Ishikawa (cell line): ENCODE results near the gene TNFAIP1.

Experiments
- CEBPB ChIP-seq: IDR thresholded peaks from 2 replicates; pipeline ENCODE4 v1.6.1; 2012
- CREB1 ChIP-seq: IDR thresholded peaks from 2 replicates; pipeline ENCODE4 v1.6.1; 2012; ENCODE audit warnings: low read depth
- EGR1 ChIP-seq: IDR thresholded peaks from 2 replicates; pipeline ENCODE4 v1.6.1; 2012
- EP300 ChIP-seq: IDR thresholded peaks from 2 replicates; pipeline ENCODE4 v1.6.1; 2012; ENCODE audit warnings: borderline replicate concordance
- FOXM1 ChIP-seq: IDR thresholded peaks from 2 replicates; pipeline ENCODE4 v1.6.1; 2012; ENCODE audit warnings: low read depth, borderline replicate concordance
- MAX ChIP-seq: IDR thresholded peaks from 2 replicates; pipeline ENCODE4 v1.6.1; 2012
- NFIC ChIP-seq: IDR thresholded peaks from 2 replicates; pipeline ENCODE4 v1.6.1; 2012
- RAD21 ChIP-seq: IDR thresholded peaks from 2 replicates; pipeline ENCODE4 v1.6.1; 2012; ENCODE audit warnings: low read depth
- REST ChIP-seq: IDR thresholded peaks from 2 replicates; pipeline ENCODE4 v1.6.1; 2012; ENCODE audit warnings: low read depth, mild to moderate bottlenecking
- TAF1 ChIP-seq: IDR thresholded peaks from 2 replicates; pipeline ENCODE4 v1.6.1; 2012; ENCODE audit warnings: low read depth, mild to moderate bottlenecking
- TCF12 ChIP-seq: IDR thresholded peaks from 2 replicates; pipeline ENCODE4 v1.6.1; 2012; ENCODE audit warnings: low read depth
- TEAD4 ChIP-seq: IDR thresholded peaks from 2 replicates; pipeline ENCODE4 v1.6.1; 2012
- YY1 ChIP-seq: IDR thresholded peaks from 2 replicates; pipeline ENCODE4 v1.6.1; 2012; ENCODE audit warnings: low read depth
- ZBTB7A ChIP-seq: IDR thresholded peaks from 2 replicates; pipeline ENCODE4 v1.6.1; 2012; ENCODE audit warnings: low read depth
- TF ChIP-seq, protein P1 (sequence below): IDR thresholded peaks from 2 replicates; pipeline ENCODE4 v1.6.1; 2012

Gene TNFAIP1

GRCh38 chr17:28343491-28343932 is 8.0 kb downstream of the TNFAIP1 start:
- TF ChIP-seq MAX = no peak
- no peak for TF ChIP-seq TCF12
- TF ChIP-seq NFIC = no peak
- TF ChIP-seq EGR1 = no peak
- no peak for TF ChIP-seq RAD21
- TF ChIP-seq CREB1 = no peak
- TF ChIP-seq ZBTB7A = no peak
- TF ChIP-seq TAF1 = no peak
- TF ChIP-seq CEBPB = no peak
- TF ChIP-seq EP300 = no peak
- TF ChIP-seq REST = no peak
- TF ChIP-seq, protein P1, sequence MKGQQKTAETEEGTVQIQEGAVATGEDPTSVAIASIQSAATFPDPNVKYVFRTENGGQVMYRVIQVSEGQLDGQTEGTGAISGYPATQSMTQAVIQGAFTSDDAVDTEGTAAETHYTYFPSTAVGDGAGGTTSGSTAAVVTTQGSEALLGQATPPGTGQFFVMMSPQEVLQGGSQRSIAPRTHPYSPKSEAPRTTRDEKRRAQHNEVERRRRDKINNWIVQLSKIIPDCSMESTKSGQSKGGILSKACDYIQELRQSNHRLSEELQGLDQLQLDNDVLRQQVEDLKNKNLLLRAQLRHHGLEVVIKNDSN = no peak
- TF ChIP-seq FOXM1 = no peak
- TF ChIP-seq YY1 = no peak
- no peak for TF ChIP-seq TEAD4

DNA sequence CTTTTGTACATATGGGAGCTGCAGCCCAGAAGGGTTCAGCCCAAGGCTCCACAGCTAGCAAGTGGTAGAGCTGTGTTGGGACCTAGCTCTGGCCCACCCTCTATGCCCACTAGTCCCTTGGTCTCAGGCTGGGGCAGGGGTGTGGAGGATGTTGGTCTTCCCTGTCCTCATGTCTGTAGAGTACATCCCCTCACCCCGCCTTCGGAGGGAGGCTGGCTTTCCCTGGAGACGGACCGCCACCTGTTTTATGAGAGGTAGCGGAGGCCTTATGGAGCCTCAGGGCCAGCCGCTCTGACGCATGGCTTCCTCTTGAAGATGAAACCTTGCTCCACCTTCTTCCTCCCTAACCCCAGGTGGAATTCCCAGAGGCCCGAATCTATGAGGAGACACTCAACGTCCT is 8.4 kb downstream of the TNFAIP1 start:
- TF ChIP-seq CEBPB (no peak), TEAD4 (no peak)

- no peak for TF ChIP-seq NFIC
- TF ChIP-seq RAD21 = no peak
- TF ChIP-seq TEAD4 = no peak
- TF ChIP-seq, protein P1 = no peak
- TF ChIP-seq EP300 = no peak
- no peak for TF ChIP-seq EGR1
- TF ChIP-seq CEBPB = no peak
- no peak for TF ChIP-seq ZBTB7A
- no peak for TF ChIP-seq YY1
- TF ChIP-seq FOXM1 = no peak
- TF ChIP-seq TAF1 = no peak
- TF ChIP-seq CREB1 = no peak
- TF ChIP-seq MAX = no peak
- no peak for TF ChIP-seq REST
These were observed 8.9 kb downstream of the TNFAIP1 start for GRCh38 chr17:28344435-28344901.

DNA sequence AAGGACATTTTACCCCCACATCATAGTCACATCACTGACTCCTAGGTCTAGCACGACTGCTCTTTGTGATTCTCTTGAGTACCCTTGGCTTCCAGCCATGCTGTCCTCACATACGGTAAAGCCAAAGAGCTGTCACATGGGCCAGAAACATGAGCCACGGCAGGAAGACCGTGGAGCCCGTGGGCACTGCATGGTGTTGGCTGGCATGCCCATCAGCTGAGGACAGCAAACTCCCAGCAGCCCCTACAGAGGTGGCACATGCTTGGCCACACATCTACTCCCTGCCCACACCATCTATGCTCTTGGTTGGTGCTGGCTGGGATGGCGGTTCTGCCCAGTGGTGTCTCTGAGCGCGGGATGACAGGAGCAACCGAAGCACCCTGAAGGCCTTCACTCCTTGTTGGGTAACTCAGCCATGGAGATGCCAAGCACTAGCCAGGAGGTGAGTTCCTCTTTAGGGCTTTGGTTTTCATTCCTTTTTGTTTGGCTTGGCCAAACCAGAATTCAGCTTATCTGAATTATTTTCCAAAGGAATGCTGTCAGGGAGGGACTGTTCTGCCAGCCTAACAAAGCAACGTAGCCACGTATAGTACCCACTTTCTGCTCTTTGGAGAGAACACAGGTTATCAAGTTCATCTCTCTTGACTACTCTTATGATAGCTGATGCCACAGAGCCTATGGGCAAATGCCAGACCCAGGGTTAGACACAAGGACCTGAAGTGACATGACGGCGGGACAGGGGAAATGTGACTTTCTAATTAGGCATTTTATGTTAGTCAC is 10.0 kb downstream of the TNFAIP1 start:
- TF ChIP-seq TCF12 = no peak
- TF ChIP-seq CEBPB = no peak
- TF ChIP-seq FOXM1 = no peak
- no peak for TF ChIP-seq ZBTB7A
- TF ChIP-seq, protein P1 = peak; percentile 39
- no peak for TF ChIP-seq EP300

- TF ChIP-seq MAX (no peak), TEAD4 (no peak), EP300 (no peak), FOXM1 (no peak), TCF12 (no peak), EGR1 (no peak), ZBTB7A (no peak), TAF1 (no peak), CREB1 (no peak), CEBPB (no peak), NFIC (no peak), YY1 (no peak), RAD21 (no peak), REST (no peak)
- TF ChIP-seq, protein P1 = no peak
These were observed 10.6 kb downstream of the TNFAIP1 start for GRCh38 chr17:28346199-28346580.
